GM19351 (cell line): ENCODE data around the gene MYBPHL.

Source experiments
- ATAC-seq: cut with Tn5 transposase; IDR thresholded peaks from one replicate; pipeline ENCODE4 v1.9.1; 2021; ENCODE audit warnings: mild to moderate bottlenecking, moderate library complexity; ENCODE audit not compliant: unreplicated experiment

The MYBPHL gene

GRCh38 chr1:109253803-109254620 lies 52.8 kb downstream of the MYBPHL start:
- ATAC-seq, result no peak

GRCh38 chr1:109252893-109253802 lies 53.7 kb downstream of the MYBPHL start:
- no peak for ATAC-seq

GRCh38 chr1:109252167-109252892 lies 54.5 kb downstream of the MYBPHL start:
- ATAC-seq, result no peak

- ATAC-seq, result no peak
These were observed 55.3 kb downstream of the MYBPHL start for GRCh38 chr1:109251277-109252166.

- no peak for ATAC-seq
These were observed 56.1 kb downstream of the MYBPHL start for GRCh38 chr1:109250454-109251276.

GRCh38 chr1:109249654-109250401 lies 57.0 kb downstream of the MYBPHL start:
- ATAC-seq, result peak; percentile 31

GRCh38 chr1:109248797-109249629 lies 57.8 kb downstream of the MYBPHL start, which contains the start of gene CELSR2:
Gene CELSR2, plus strand, starts transcription at chr1:109249539. Its CDS starts 541 bp downstream, at chr1:109250080.
- ATAC-seq, result peak; percentile 86

GRCh38 chr1:109248444-109248796 lies 58.4 kb downstream of the MYBPHL start:
- ATAC-seq, result no peak

- ATAC-seq, result no peak
These were observed 59.1 kb downstream of the MYBPHL start for GRCh38 chr1:109247401-109248365.

- no peak for ATAC-seq
These were observed 60.7 kb downstream of the MYBPHL start for GRCh38 chr1:109246141-109246551.

GRCh38 chr1:109243860-109244552 lies 62.8 kb downstream of the MYBPHL start:
- ATAC-seq, result no peak

- ATAC-seq, result no peak
These were observed 63.6 kb downstream of the MYBPHL start for GRCh38 chr1:109243221-109243620.

GRCh38 chr1:109242387-109242786 lies 64.4 kb downstream of the MYBPHL start:
- ATAC-seq, result no peak
